Measurements from ENCODE around the gene SLC9C2.
"Not testable (repeated sequence)": the region's sequence is repeated elsewhere in the genome, so short reads cannot be mapped to it uniquely, and the experiment has no call there.

Gene SLC9C2

GRCh38 chr1:173529106-173529505 lies 73.8 kb downstream of the SLC9C2 start:
- no peak for DNase-seq

- no peak for DNase-seq
Observed at GRCh38 chr1:173527151-173527826, 75.6 kb downstream of the SLC9C2 start.

GRCh38 chr1:173525926-173526325 lies 76.9 kb downstream of the SLC9C2 start:
- no peak for DNase-seq

GRCh38 chr1:173523329-173523728 lies 79.5 kb downstream of the SLC9C2 start:
- no peak for DNase-seq

GRCh38 chr1:173520799-173521198 lies 82.1 kb downstream of the SLC9C2 start:
- no peak for DNase-seq

- DNase-seq = not testable (repeated sequence)
Observed at GRCh38 chr1:173514503-173514902, 88.4 kb downstream of the SLC9C2 start.

- DNase-seq = no peak
Observed at GRCh38 chr1:173509797-173510196, 93.1 kb downstream of the SLC9C2 start.

- DNase-seq = no peak
Observed at GRCh38 chr1:173508541-173508940, 94.3 kb downstream of the SLC9C2 start.

GRCh38 chr1:173507847-173508209 lies 95.0 kb downstream of the SLC9C2 start:
- DNase-seq = no peak

GRCh38 chr1:173507205-173507846 lies 95.5 kb downstream of the SLC9C2 start:
- DNase-seq = peak in 1 of 2 donors; percentile 55

- DNase-seq = no peak
Observed at GRCh38 chr1:173506437-173506836, 96.4 kb downstream of the SLC9C2 start.

- DNase-seq = no peak
Observed at GRCh38 chr1:173505391-173505790, 97.5 kb downstream of the SLC9C2 start.

GRCh38 chr1:173504268-173504667 lies 98.6 kb downstream of the SLC9C2 start:
- DNase-seq = no peak

GRCh38 chr1:173503391-173503790 lies 99.5 kb downstream of the SLC9C2 start:
- DNase-seq = no peak

- DNase-seq = no peak
Observed at GRCh38 chr1:173502104-173502503, 100.8 kb downstream of the SLC9C2 start.

GRCh38 chr1:173499729-173500128 lies 103.1 kb downstream of the SLC9C2 start:
- no peak for DNase-seq

- DNase-seq = no peak
Observed at GRCh38 chr1:173496757-173497320, 106.0 kb downstream of the SLC9C2 start.

- DNase-seq = no peak
Observed at GRCh38 chr1:173495609-173496267, 107.1 kb downstream of the SLC9C2 start.

- DNase-seq = not testable (repeated sequence)
Observed at GRCh38 chr1:173493125-173493524, 109.7 kb downstream of the SLC9C2 start.

- DNase-seq = no peak
Observed at GRCh38 chr1:173491508-173491907, 111.4 kb downstream of the SLC9C2 start.

GRCh38 chr1:173489929-173490328 lies 112.9 kb downstream of the SLC9C2 start:
- DNase-seq = no peak

- no peak for DNase-seq
Observed at GRCh38 chr1:173489149-173489600, 113.7 kb downstream of the SLC9C2 start.

GRCh38 chr1:173488001-173488400 lies 114.9 kb downstream of the SLC9C2 start:
- DNase-seq = no peak

GRCh38 chr1:173485401-173485800 lies 117.5 kb downstream of the SLC9C2 start:
- DNase-seq = no peak

Measured in hippocampal formation (tissue), 2 donors.